GM12878 (cell line): ENCODE data around the gene IFIT5. TPM values are rescaled to one million over a fixed set of nuclear protein-coding genes. Genes with fewer than 3 reads are reported as not detected.

Source experiments
- ATAC-seq: fragments of 200-7000 bp; cut with Tn5 transposase; 3 replicates; pipeline ENCODE4 v1.9.1; 2020; ENCODE audit warnings: mild to moderate bottlenecking, moderate library complexity
- BruUV-seq: library from RNA; stranded (reverse); fragments of 400-500 nt; replicated peaks from 2 replicates; lab custom pipeline; 2021; lab: Mats Ljungman, UMichigan
- CTCF ChIA-PET: fragments of 300-600 bp; sonication (Branson Sonifier 250); formaldehyde crosslinking; extraction: SDS; loops from one replicate; lab custom pipeline; 2021; ENCODE audit warnings: inconsistent platforms; lab: Yijun Ruan, JAX
- POLR2A ChIA-PET: fragments of 350-600 bp; formaldehyde crosslinking; extraction: SDS; loops from one replicate; lab custom pipeline; 2021; ENCODE audit warnings: inconsistent platforms; lab: Charles Lee
- RAD21 ChIA-PET: fragments of 300-600 bp; sonication (Branson Sonifier 250); formaldehyde crosslinking; loops from one replicate; lab custom pipeline; 2023; ENCODE audit warnings: antibody characterized with exemption; ENCODE audit not compliant: unreplicated experiment; lab: Charles Lee
- SMC1A ChIA-PET: fragments of 300-600 bp; sonication (Branson Sonifier 250); formaldehyde crosslinking; loops from one replicate; lab custom pipeline; 2023; ENCODE audit not compliant: unreplicated experiment, uncharacterized antibody; lab: Charles Lee
- DNase-seq: peaks from one replicate; pipeline ENCODE4 v3.0.0-alpha.2; 2011; ENCODE audit warnings: low read depth, low spot score
- FAIRE-seq: peaks from 3 replicates; lab custom pipeline; 2011; peaks lifted over from hg19 to GRCh38; lab: Jason Lieb, UNC
- H2AFZ ChIP-seq: 2 replicates; pipeline ENCODE4 v1.6.0; 2011; ENCODE audit warnings: low read depth, low read length, control low read depth; ENCODE audit not compliant: control insufficient read depth
- H3K27ac ChIP-seq: 2 replicates; pipeline ENCODE4 v1.5.1; 2011; ENCODE audit warnings: control low read depth; ENCODE audit not compliant: control insufficient read depth, insufficient read depth
- H3K27me3 ChIP-seq, 2 experiments: replicated peaks in 1 of 2; 2 replicates each; pipeline versions ENCODE4 v1.6.0 to v1.6.1; 2011; ENCODE audit warnings: low read length in 1 of 2; ENCODE audit not compliant: control insufficient read depth in 2 of 2, insufficient read depth in 2 of 2
- H3K36me3 ChIP-seq, 2 experiments: 2 replicates each; pipeline ENCODE4 v1.5.1; 2011; ENCODE audit warnings: low read length in 1 of 2; ENCODE audit not compliant: control insufficient read depth in 2 of 2, insufficient read depth in 2 of 2
- H3K4me1 ChIP-seq: 2 replicates; pipeline ENCODE4 v1.6.1; 2011; ENCODE audit warnings: mild to moderate bottlenecking, low read length, moderate library complexity, mixed read lengths; ENCODE audit not compliant: control insufficient read depth, insufficient read depth
- H3K4me2 ChIP-seq: 2 replicates; pipeline ENCODE4 v1.6.0; 2011; ENCODE audit warnings: control low read depth; ENCODE audit not compliant: control insufficient read depth, insufficient read depth
- H3K4me3 ChIP-seq: fragments of 200-600 bp; sonication (generic); 2 replicates; pipeline ENCODE4 v1.5.1; 2016
- H3K79me2 ChIP-seq: 2 replicates; pipeline ENCODE4 v1.6.0; 2011; ENCODE audit warnings: low read length; ENCODE audit not compliant: control insufficient read depth, insufficient read depth
- H3K9ac ChIP-seq: 2 replicates; pipeline ENCODE4 v1.8.0; 2011; ENCODE audit warnings: low read length, control low read depth, mixed read lengths; ENCODE audit not compliant: control insufficient read depth, insufficient read depth
- H3K9me3 ChIP-seq: replicated peaks from 3 replicates; pipeline ENCODE4 v1.5.1; 2011; ENCODE audit warnings: mild to moderate bottlenecking, low read length; ENCODE audit not compliant: control insufficient read depth, insufficient read depth
- H4K20me1 ChIP-seq: 2 replicates; pipeline ENCODE4 v1.6.0; 2011; ENCODE audit not compliant: control insufficient read depth, insufficient read depth
- ATF3 ChIP-seq: IDR thresholded peaks from 2 replicates; pipeline ENCODE4 v1.6.1; 2011; ENCODE audit warnings: low read depth, mild to moderate bottlenecking, low read length, moderate library complexity, borderline replicate concordance; ENCODE audit errors: extremely low read depth
- ATF7 ChIP-seq: fragments of 450-650 bp; IDR thresholded peaks from 2 replicates; pipeline ENCODE4 v1.6.1; 2016; ENCODE audit warnings: low read depth, mild to moderate bottlenecking
- CEBPZ ChIP-seq: fragments of 150-350 bp; IDR thresholded peaks from 2 replicates; pipeline ENCODE4 v1.6.1; 2016; ENCODE audit warnings: low read depth, low read length
- EP300 ChIP-seq, 2 experiments: fragments of 150-350 bp in 1 of 2; IDR thresholded peaks; 2 replicates each; pipeline ENCODE4 v1.6.1; 2011 to 2012; ENCODE audit warnings: low read depth in 2 of 2, low read length in 2 of 2, borderline replicate concordance in 1 of 2, improper control_type of control experiment in 1 of 2, inconsistent platforms in 1 of 2; ENCODE audit not compliant: control insufficient read depth in 1 of 2
- FOXK2 ChIP-seq: fragments of 450-650 bp; IDR thresholded peaks from 2 replicates; pipeline ENCODE4 v1.6.1; 2017; ENCODE audit warnings: mild to moderate bottlenecking, moderate library complexity
- HCFC1 ChIP-seq: fragments of 150-350 bp; IDR thresholded peaks from 2 replicates; pipeline ENCODE4 v1.6.1; 2014; ENCODE audit warnings: low read length
- NBN ChIP-seq: fragments of 450-650 bp; IDR thresholded peaks from 2 replicates; pipeline ENCODE4 v1.6.1; 2016
- NRF1 ChIP-seq: conservative IDR thresholded peaks from 2 replicates; pipeline ENCODE4 v1.6.1; 2011; ENCODE audit warnings: mild to moderate bottlenecking, low read depth, low read length, improper control_type of control experiment
- SMC3 ChIP-seq: IDR thresholded peaks from 2 replicates; pipeline ENCODE4 v1.6.1; 2011; ENCODE audit warnings: low read length, improper control_type of control experiment, borderline replicate concordance
- TAF1 ChIP-seq: IDR thresholded peaks from 2 replicates; pipeline ENCODE4 v1.6.1; 2011; ENCODE audit warnings: mild to moderate bottlenecking, low read depth, low read length, borderline replicate concordance
- YBX1 ChIP-seq: fragments of 450-650 bp; IDR thresholded peaks from 2 replicates; pipeline ENCODE4 v1.6.1; 2016; ENCODE audit warnings: antibody characterized with exemption
- ZBTB4 ChIP-seq: fragments of 450-650 bp; formaldehyde crosslinking; IDR thresholded peaks from 2 replicates; pipeline ENCODE4 v1.4.0; 2022; ENCODE audit warnings: mild to moderate bottlenecking, moderate library complexity
- ZNF207 ChIP-seq: fragments of 450-650 bp; IDR thresholded peaks from 2 replicates; pipeline ENCODE4 v1.6.1; 2014; ENCODE audit warnings: antibody characterized with exemption, mild to moderate bottlenecking, borderline replicate concordance
- WGBS: methylation state at CpG from one replicate; pipeline ENCODE4 v1.1.6; 2016; ENCODE audit warnings: low lambda C conversion rate; ENCODE audit not compliant: insufficient replicate concordance, insufficient coverage; ENCODE audit errors: missing lambda C conversion rate; 5-methylcytosine and 5-hydroxymethylcytosine counted together
- in situ Hi-C: fragments of 300-500 bp; cut with MboI; formaldehyde crosslinking; loops from 9 replicates; pipeline ENCODE4 v1.14.3; 2018; ENCODE audit warnings: mixed read lengths
- intact Hi-C: fragments of 100-400 bp; cut with micrococcal nuclease; formaldehyde crosslinking; loops from one replicate; pipeline ENCODE4 v1.14.2; 2022; ENCODE audit not compliant: unreplicated experiment
- polyA plus RNA-seq, 11 experiments: library from polyadenylated mRNA; depleted of rRNA in 4 of 11; unstranded in 6 of 11; stranded (reverse) in 5 of 11; fragments of >200 nt; fragmentation: Nextera tagmentation in 4 of 11; fragmentation: Illumina TruSeq in 1 of 11; extraction: Ambion mirVana in 4 of 11; extraction: Trizol in 1 of 11; gene quantifications; 1 replicate in 1 of 11; 2 replicates in 10 of 11; pipeline versions ENCODE4 v1.2.1 to v1.2.3, GENCODE V29; 2011 to 2016; ENCODE audit warnings: inconsistent platforms in 2 of 11, missing spikeins in 2 of 11, low read depth in 1 of 11
- total RNA-seq, 4 experiments: library from RNA; depleted of rRNA in 3 of 4; stranded (reverse); fragments of >200 nt in 3 of 4; fragmentation: Illumina TruSeq in 1 of 4; extraction: Trizol in 1 of 4; gene quantifications; 2 replicates each; pipeline versions ENCODE4 v1.2.1 to v1.2.3, GENCODE V29; 2013 to 2021
- TF ChIP-seq, protein P1 (sequence below): fragments of 450-650 bp; IDR thresholded peaks from 2 replicates; pipeline ENCODE4 v1.6.1; 2017; ENCODE audit warnings: mild to moderate bottlenecking, low read depth, inconsistent platforms; ENCODE audit not compliant: poor library complexity, severe bottlenecking

The IFIT5 gene
- total and polyA plus RNA-seq, 10 of the 15 experiments (the other 5 are each of a cell fraction or from before 2014, with no cell fraction given): 5.9 to 17.0 (median 10.4) TPM

DNA sequence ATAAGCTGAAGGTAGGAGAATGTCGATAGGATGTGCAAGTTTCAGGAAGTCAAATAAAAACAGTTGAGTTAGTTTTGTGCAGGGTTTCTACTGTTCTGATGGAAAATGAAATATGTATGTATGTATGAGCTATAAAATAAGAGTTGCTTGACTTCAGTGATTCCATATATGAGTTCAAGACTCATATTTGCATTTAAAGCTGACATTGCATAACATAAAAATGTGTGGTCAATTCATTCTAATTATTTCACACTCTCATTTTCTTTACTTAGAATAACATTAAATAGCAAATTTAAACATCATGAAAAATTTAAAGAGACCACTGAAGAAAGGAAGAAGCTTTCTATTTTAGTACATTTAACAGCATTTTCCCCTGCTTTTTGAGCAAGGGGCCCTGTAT, 37.8 kb downstream of the IFIT5 start:
- Histone ChIP-seq H3K4me3 (no peak overlapping the region), H3K27ac (no peak overlapping the region), H3K4me2 (no peak overlapping the region), H4K20me1 (no peaks in the 10 kb centered on the region), H3K9me3 (no peaks in the 10 kb centered on the region), H3K27me3 (no peaks in the 10 kb centered on the region; a peak in 1 of 4 replicates), H3K9ac (no peak overlapping the region), H3K4me1 (no peaks in the 10 kb centered on the region), H3K36me3 (no peaks in the 10 kb centered on the region), H2AFZ (no peak overlapping the region), H3K79me2 (no peaks in the 10 kb centered on the region)
- FAIRE-seq (no peak), ATAC-seq (no peak), DNase-seq (no peak)
- BruUV-seq: no TSS peak
- 46% methylated on average over 1 of the region's 1 CpG for WGBS
- ChIA-PET RAD21 (no interaction called here), SMC1A (interaction anchor here (0.6 to 0.9 kb wide), 5 partner anchors 16 to 649 kb away, joined by 3 to 6 read pairs (median 3); no protein-coding TSS in a partner anchor), CTCF (no interaction called here), POLR2A (no interaction called here)
- in situ Hi-C loops (no loop called here), intact Hi-C loops (no loop called here)
- no peak for TF ChIP-seq ZBTB4 (CRISPR knock-in tag)
- TF ChIP-seq ZNF207: no peak
- no peak for TF ChIP-seq HCFC1
- no peak for TF ChIP-seq NBN
- TF ChIP-seq YBX1: no peak
- TF ChIP-seq ATF7: no peak
- TF ChIP-seq FOXK2: no peak
- TF ChIP-seq ATF3: no peak
- TF ChIP-seq EP300 (IDR thresholded peaks at IDR 0.05; ENCODE audit: borderline replicate concordance in 1 of 2, control insufficient read depth in 1 of 2, low read depth in 2 of 2, low read length in 2 of 2): no peak
- no peak for TF ChIP-seq NRF1
- TF ChIP-seq, protein P1, sequence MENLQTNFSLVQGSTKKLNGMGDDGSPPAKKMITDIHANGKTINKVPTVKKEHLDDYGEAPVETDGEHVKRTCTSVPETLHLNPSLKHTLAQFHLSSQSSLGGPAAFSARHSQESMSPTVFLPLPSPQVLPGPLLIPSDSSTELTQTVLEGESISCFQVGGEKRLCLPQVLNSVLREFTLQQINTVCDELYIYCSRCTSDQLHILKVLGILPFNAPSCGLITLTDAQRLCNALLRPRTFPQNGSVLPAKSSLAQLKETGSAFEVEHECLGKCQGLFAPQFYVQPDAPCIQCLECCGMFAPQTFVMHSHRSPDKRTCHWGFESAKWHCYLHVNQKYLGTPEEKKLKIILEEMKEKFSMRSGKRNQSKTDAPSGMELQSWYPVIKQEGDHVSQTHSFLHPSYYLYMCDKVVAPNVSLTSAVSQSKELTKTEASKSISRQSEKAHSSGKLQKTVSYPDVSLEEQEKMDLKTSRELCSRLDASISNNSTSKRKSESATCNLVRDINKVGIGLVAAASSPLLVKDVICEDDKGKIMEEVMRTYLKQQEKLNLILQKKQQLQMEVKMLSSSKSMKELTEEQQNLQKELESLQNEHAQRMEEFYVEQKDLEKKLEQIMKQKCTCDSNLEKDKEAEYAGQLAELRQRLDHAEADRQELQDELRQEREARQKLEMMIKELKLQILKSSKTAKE: no peak
- TF ChIP-seq TAF1: no peak
- no peak for TF ChIP-seq SMC3
- TF ChIP-seq CEBPZ: no peak
